ENCODE results near the gene ZKSCAN3. TPM values are rescaled to one million over a fixed set of nuclear protein-coding genes. Genes with fewer than 3 reads are reported as not detected.

The ZKSCAN3 gene
- total RNA-seq, 1 experiment from 2014 or later = 2.7 TPM

- TF ChIP-seq, protein P1, sequence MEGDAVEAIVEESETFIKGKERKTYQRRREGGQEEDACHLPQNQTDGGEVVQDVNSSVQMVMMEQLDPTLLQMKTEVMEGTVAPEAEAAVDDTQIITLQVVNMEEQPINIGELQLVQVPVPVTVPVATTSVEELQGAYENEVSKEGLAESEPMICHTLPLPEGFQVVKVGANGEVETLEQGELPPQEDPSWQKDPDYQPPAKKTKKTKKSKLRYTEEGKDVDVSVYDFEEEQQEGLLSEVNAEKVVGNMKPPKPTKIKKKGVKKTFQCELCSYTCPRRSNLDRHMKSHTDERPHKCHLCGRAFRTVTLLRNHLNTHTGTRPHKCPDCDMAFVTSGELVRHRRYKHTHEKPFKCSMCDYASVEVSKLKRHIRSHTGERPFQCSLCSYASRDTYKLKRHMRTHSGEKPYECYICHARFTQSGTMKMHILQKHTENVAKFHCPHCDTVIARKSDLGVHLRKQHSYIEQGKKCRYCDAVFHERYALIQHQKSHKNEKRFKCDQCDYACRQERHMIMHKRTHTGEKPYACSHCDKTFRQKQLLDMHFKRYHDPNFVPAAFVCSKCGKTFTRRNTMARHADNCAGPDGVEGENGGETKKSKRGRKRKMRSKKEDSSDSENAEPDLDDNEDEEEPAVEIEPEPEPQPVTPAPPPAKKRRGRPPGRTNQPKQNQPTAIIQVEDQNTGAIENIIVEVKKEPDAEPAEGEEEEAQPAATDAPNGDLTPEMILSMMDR (IDR thresholded peaks at IDR 0.05; ENCODE audit: unreplicated experiment) = no peak
- Mint-ChIP-seq H3K27me3 (ENCODE audit: insufficient read depth, unreplicated experiment) (peaks cover 20% of the 10 kb centered on the region), H3K4me3 (ENCODE audit: unreplicated experiment) (peak overlapping the region; percentile 99), H3K36me3 (ENCODE audit: insufficient read depth, unreplicated experiment) (peaks cover 5% of the 10 kb centered on the region), H3K9me3 (ENCODE audit: unreplicated experiment) (no peaks in the 10 kb centered on the region), H3K4me1 (ENCODE audit: insufficient read depth, unreplicated experiment) (peaks cover 12% of the 10 kb centered on the region), H3K27ac (ENCODE audit: low read depth, unreplicated experiment) (peak overlapping the region; percentile 93)
- BruUV-seq (replicated peaks) = no TSS peak
- intact Hi-C loops (cut with micrococcal nuclease) = loop anchor here (1.0 kb wide), 1 partner anchor 97 kb away; the partner anchor contains the start of gene ZKSCAN4
- ChIA-PET POLR2A (interaction anchor here (0.6 to 7.6 kb wide), 18 partner anchors 9 to 619 kb away, joined by 3 to 110 read pairs (median 4); partner anchors contain the start of genes PGBD1, ZKSCAN4, ZKSCAN8 and ZSCAN16), CTCF (interaction anchor here (1.2 to 1.6 kb wide), 2 partner anchors 34 to 68 kb away, joined by 3 to 6 read pairs; partner anchors contain the start of gene PGBD1)
- DNase-seq (ENCODE audit: unreplicated experiment) = no peak
Measured at GRCh38 chr6:28349344-28349891, 329 bp upstream of the ZKSCAN3 start.

GRCh38 chr6:28351087-28351486 lies 1.3 kb downstream of the ZKSCAN3 start:
- Mint-ChIP-seq H3K4me3 (ENCODE audit: unreplicated experiment) (peak overlapping the region; percentile 99), H3K9me3 (ENCODE audit: unreplicated experiment) (no peaks in the 10 kb centered on the region), H3K4me1 (ENCODE audit: insufficient read depth, unreplicated experiment) (peaks cover 12% of the 10 kb centered on the region), H3K27me3 (ENCODE audit: insufficient read depth, unreplicated experiment) (peaks cover 18% of the 10 kb centered on the region), H3K27ac (ENCODE audit: low read depth, unreplicated experiment) (no peak overlapping the region), H3K36me3 (ENCODE audit: insufficient read depth, unreplicated experiment) (peaks cover 5% of the 10 kb centered on the region)
- DNase-seq (ENCODE audit: unreplicated experiment) = no peak
- TF ChIP-seq, protein P1 (IDR thresholded peaks at IDR 0.05; ENCODE audit: unreplicated experiment) = no peak
- no TSS peak for BruUV-seq (replicated peaks)
- POLR2A ChIA-PET = interaction anchor here (0.6 to 7.6 kb wide), 9 partner anchors 15 to 467 kb away, joined by 3 to 110 read pairs (median 9); partner anchors contain the start of genes ZKSCAN4, ZKSCAN8, ZSCAN26 and ZSCAN31
- CTCF ChIA-PET = interaction anchor here (0.6 kb wide), 1 partner anchor 203 kb away, joined by 3 read pairs; no protein-coding TSS in a partner anchor
- intact Hi-C loops (cut with micrococcal nuclease) = no loop called here

DNA sequence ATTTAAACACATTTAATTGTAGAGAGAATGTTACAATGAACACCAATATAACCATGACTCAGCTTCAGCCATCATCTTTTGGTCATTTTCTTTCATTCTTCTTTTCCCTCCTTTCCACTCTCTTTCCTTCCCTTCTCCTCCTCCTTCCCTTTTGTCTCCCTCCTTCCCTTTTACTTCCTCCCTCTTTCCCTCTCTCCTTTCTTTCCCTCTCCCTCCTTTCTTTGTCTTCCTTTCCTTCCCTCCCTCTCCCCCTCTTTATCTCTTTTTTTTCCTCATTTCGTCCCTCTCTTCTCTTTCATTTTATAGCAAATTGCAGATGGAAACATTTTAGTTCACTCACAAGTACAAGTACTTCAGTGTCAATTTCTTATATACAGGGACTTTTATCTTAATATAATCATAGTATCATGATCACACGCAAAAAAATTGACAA lies 1.8 kb downstream of the ZKSCAN3 start:
- TF ChIP-seq, protein P1 (IDR thresholded peaks at IDR 0.05; ENCODE audit: unreplicated experiment) = no peak
- CTCF ChIA-PET = interaction anchor here (0.6 kb wide), 1 partner anchor 203 kb away, joined by 3 read pairs; no protein-coding TSS in a partner anchor

DNA sequence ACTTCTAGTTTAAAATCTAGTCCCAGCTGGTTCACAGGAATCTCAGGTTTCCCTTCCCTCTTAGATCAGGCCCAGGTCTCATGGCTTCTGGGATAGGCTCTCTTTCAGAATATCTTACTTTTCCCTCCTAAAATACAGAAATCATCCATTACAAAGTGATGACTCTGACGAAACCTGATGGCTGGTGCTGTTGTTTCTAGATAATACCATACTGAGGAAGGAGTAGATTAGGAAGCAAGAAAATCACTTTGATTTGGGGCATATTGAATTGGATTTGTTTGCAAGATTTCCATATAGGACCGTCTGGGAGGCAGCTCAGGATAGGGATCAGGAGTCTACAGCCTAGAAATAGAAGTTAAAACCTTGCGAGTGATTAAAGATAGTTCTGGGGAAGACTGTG lies 3.6 kb downstream of the ZKSCAN3 start:
- BruUV-seq (replicated peaks) = no TSS peak
- CTCF ChIA-PET = interaction anchor here (0.5 to 5.5 kb wide), 7 partner anchors 18 to 1206 kb away, joined by 3 to 32 read pairs (median 4); partner anchors contain the start of gene ZSCAN26
- Mint-ChIP-seq H3K9me3 (ENCODE audit: unreplicated experiment) (no peaks in the 10 kb centered on the region), H3K27ac (ENCODE audit: low read depth, unreplicated experiment) (peak overlapping the region; percentile 77), H3K36me3 (ENCODE audit: insufficient read depth, unreplicated experiment) (peaks cover 5% of the 10 kb centered on the region), H3K4me1 (ENCODE audit: insufficient read depth, unreplicated experiment) (peaks cover 18% of the 10 kb centered on the region), H3K27me3 (ENCODE audit: insufficient read depth, unreplicated experiment) (no peaks in the 10 kb centered on the region), H3K4me3 (ENCODE audit: unreplicated experiment) (peak overlapping the region; percentile 52)
- intact Hi-C loops (cut with micrococcal nuclease) = no loop called here
- TF ChIP-seq, protein P1 (IDR thresholded peaks at IDR 0.05; ENCODE audit: unreplicated experiment) = no peak
- POLR2A ChIA-PET = interaction anchor here (1.0 to 7.6 kb wide), 8 partner anchors 16 to 249 kb away, joined by 3 to 110 read pairs (median 16); partner anchors contain the start of genes ZKSCAN4, ZKSCAN8, ZSCAN26 and ZSCAN31
- DNase-seq (ENCODE audit: unreplicated experiment) = no peak

More for the DNA sequence above, 1.8 kb downstream of the ZKSCAN3 start:
- no TSS peak for BruUV-seq (replicated peaks)
- Mint-ChIP-seq H3K4me1 (ENCODE audit: insufficient read depth, unreplicated experiment) (peaks cover 12% of the 10 kb centered on the region), H3K36me3 (ENCODE audit: insufficient read depth, unreplicated experiment) (peaks cover 5% of the 10 kb centered on the region), H3K9me3 (ENCODE audit: unreplicated experiment) (no peaks in the 10 kb centered on the region), H3K27ac (ENCODE audit: low read depth, unreplicated experiment) (no peak overlapping the region), H3K27me3 (ENCODE audit: insufficient read depth, unreplicated experiment) (peaks cover 14% of the 10 kb centered on the region), H3K4me3 (ENCODE audit: unreplicated experiment) (no peak overlapping the region)
- POLR2A ChIA-PET = interaction anchor here (0.6 to 7.6 kb wide), 8 partner anchors 15 to 468 kb away, joined by 3 to 110 read pairs (median 14); partner anchors contain the start of genes ZKSCAN4, ZKSCAN8, ZSCAN26 and ZSCAN31
- no peak for DNase-seq (ENCODE audit: unreplicated experiment)
- intact Hi-C loops (cut with micrococcal nuclease) = no loop called here
